ENCODE results near the gene ABRACL. TPM values are rescaled to one million over a fixed set of nuclear protein-coding genes. Genes with fewer than 3 reads are reported as not detected.

The ABRACL gene
- total RNA-seq, 2 experiments from 2014 or later: 147 to 155 TPM

DNA sequence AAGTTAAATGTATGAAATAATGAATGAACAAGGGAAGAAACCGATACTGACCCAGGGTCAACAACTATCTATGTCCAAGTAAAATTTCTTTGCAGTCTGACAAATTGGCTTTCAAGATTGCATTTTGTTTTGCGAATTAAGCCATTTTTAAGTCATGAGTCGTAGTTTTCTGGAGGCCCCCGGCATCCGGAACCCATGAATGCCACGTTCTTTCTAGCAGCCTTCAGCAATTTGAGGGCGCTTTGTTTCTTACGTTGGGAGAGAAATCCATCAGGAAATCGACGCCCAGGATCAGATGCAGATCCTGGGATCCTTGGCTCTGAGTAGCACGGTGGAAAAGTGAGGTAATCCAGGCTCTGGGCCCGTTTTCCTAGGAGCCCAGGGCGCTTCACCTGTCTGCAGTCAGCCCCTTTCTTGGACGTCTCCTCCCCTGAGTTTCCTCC, 309 bp upstream of the ABRACL start:
- intact Hi-C loops (cut with micrococcal nuclease): no loop called here
- ChIA-PET POLR2A (interaction anchor here (0.5 to 4.2 kb wide), 6 partner anchors 8 to 289 kb away, joined by 3 to 16 read pairs (median 4); no protein-coding TSS in a partner anchor), CTCF (interaction anchor here (1.0 kb wide), 1 partner anchor 40 kb away, joined by 3 read pairs; the partner anchor contains the start of gene REPS1)

GRCh38 chr6:139029470-139030227, 1.1 kb downstream of the ABRACL start:
- POLR2A ChIA-PET: interaction anchor here (1.0 to 4.2 kb wide), 10 partner anchors 10 to 122 kb away, joined by 3 to 16 read pairs (median 4); no protein-coding TSS in a partner anchor
- no peaks in the 10 kb centered on the region for H3K27me3 Mint-ChIP-seq
- peak overlapping the region; percentile 98 for H3K27ac Mint-ChIP-seq
- intact Hi-C loops (cut with micrococcal nuclease): loop anchor here (5.0 kb wide), 1 partner anchor 83 kb away; no protein-coding TSS in a partner anchor
- peaks cover 17% of the 10 kb centered on the region for H3K36me3 Mint-ChIP-seq (ENCODE audit: low read depth)
- H3K9me3 Mint-ChIP-seq: no peaks in the 10 kb centered on the region
- peak; percentile 48 for DNase-seq
- H3K4me3 Mint-ChIP-seq: no peak overlapping the region
- CTCF ChIA-PET: interaction anchor here (0.7 to 1.6 kb wide), 6 partner anchors 18 to 335 kb away, joined by 3 to 4 read pairs (median 4); no protein-coding TSS in a partner anchor
- TF ChIP-seq CTCF (IDR thresholded peaks at IDR 0.05): no peak
- peak; percentile 5 for ATAC-seq
- H3K4me1 Mint-ChIP-seq (ENCODE audit: low read depth): peaks cover 29% of the 10 kb centered on the region

More for the DNA sequence above, 309 bp upstream of the ABRACL start:
- Mint-ChIP-seq H3K27ac (peak overlapping the region; percentile 98), H3K9me3 (no peaks in the 10 kb centered on the region), H3K4me1 (ENCODE audit: low read depth) (peaks cover 18% of the 10 kb centered on the region), H3K36me3 (ENCODE audit: low read depth) (peaks cover 5% of the 10 kb centered on the region), H3K27me3 (no peaks in the 10 kb centered on the region), H3K4me3 (no peak overlapping the region)
- no peak for TF ChIP-seq CTCF (IDR thresholded peaks at IDR 0.05)
- peak; percentile 4 for ATAC-seq
- DNase-seq: no peak

DNA sequence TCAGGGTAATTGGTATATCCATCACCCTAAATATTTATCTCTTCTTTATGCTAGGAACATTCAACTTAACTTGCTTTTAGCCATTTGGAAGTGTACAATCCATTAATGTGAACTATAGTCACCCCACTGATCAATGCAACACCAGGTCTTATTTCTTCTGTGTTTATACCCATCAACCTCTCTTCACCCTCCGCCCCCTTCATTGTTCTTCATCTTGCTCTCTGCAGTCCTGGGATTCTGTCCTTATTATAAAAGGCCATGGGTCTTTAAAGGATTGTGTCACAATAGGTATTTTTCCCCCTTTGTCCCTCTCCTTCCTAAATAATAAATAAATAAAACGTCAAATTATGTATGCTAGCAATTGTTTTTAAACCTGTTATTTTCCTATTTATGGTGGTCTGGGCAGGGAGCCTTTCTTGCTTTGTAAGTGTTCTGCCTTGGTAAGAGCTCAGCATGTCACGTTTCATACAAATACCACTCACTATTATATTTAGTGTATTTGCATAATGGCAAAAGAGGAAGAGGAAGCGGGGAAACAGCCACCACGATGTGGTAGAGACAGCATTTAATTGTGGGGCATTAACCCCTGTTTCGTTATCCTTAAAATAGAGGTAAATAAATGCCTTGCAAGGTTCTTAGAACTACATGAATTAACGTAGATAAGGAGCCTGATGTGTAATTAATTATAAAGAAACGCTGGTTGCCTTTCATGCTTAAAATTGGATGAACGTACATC, 1.9 kb downstream of the ABRACL start:
- no peaks in the 10 kb centered on the region for H3K9me3 Mint-ChIP-seq
- DNase-seq (peak; percentile 58), ATAC-seq (no peak)
- CTCF ChIA-PET: interaction anchor here (1.1 to 1.6 kb wide), 5 partner anchors 17 to 79 kb away, joined by 3 to 4 read pairs (median 4); no protein-coding TSS in a partner anchor
- H3K4me1 Mint-ChIP-seq (ENCODE audit: low read depth): peaks cover 29% of the 10 kb centered on the region
- H3K36me3 Mint-ChIP-seq (ENCODE audit: low read depth): peaks cover 24% of the 10 kb centered on the region
- no peak overlapping the region for H3K4me3 Mint-ChIP-seq
- no peaks in the 10 kb centered on the region for H3K27me3 Mint-ChIP-seq
- intact Hi-C loops (cut with micrococcal nuclease): loop anchor here (5.0 kb wide), 1 partner anchor 82 kb away; no protein-coding TSS in a partner anchor
- POLR2A ChIA-PET: interaction anchor here (0.7 to 4.2 kb wide), 6 partner anchors 10 to 115 kb away, joined by 3 to 16 read pairs (median 3); no protein-coding TSS in a partner anchor
- no peak for TF ChIP-seq CTCF (IDR thresholded peaks at IDR 0.05)
- no peak overlapping the region for H3K27ac Mint-ChIP-seq

- DNase-seq (no peak), ATAC-seq (no peak)
- CTCF ChIA-PET: interaction anchor here (1.2 to 1.8 kb wide), 3 partner anchors 11 to 221 kb away, joined by 3 to 6 read pairs (median 4); no protein-coding TSS in a partner anchor
- Mint-ChIP-seq H3K4me3 (no peak overlapping the region), H3K27me3 (no peaks in the 10 kb centered on the region), H3K27ac (peak overlapping the region; percentile 51), H3K36me3 (ENCODE audit: low read depth) (peaks cover 66% of the 10 kb centered on the region), H3K4me1 (ENCODE audit: low read depth) (peaks cover 35% of the 10 kb centered on the region), H3K9me3 (no peaks in the 10 kb centered on the region)
- TF ChIP-seq CTCF (IDR thresholded peaks at IDR 0.05): no peak
- intact Hi-C loops (cut with micrococcal nuclease): no loop called here
- POLR2A ChIA-PET: interaction anchor here (0.7 to 2.3 kb wide), 4 partner anchors 8 to 100 kb away, joined by 3 to 8 read pairs (median 4); no protein-coding TSS in a partner anchor
Measured at GRCh38 chr6:139037490-139037889, 8.9 kb downstream of the ABRACL start.
